ENCODE results near the gene IDS.

The IDS gene

DNA sequence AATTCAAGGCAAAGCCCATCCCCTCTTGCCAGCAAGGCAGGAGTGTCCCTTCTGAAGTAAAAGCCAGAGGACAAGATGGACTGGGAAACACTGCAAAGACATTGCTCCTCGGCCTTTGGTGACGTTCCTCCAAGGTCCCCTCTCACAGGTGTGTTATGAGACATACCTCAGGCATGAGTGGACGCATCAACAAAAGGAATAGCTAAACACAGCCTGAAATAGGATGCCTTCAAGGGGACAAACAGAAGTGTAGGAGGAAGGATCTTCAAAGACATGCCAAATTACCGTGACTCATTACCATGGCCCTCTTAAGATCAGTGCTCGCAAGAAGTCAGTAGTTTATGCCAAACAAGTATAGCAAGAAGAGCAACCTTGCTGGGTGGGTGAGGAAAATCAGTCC lies 6.0 kb upstream of the IDS start:
- no peaks in the 10 kb centered on the region for H3F3A ChIP-seq (ENCODE audit: insufficient read depth, low read length)
- no peaks in the 10 kb centered on the region for H3K36me3 ChIP-seq (replicated peaks; ENCODE audit: insufficient read depth, low read length)
- no peak overlapping the region for H3K27ac ChIP-seq (ENCODE audit: low read length)
- H3K4me2 ChIP-seq (ENCODE audit: low read depth, low read length): no peak overlapping the region
- no peaks in the 10 kb centered on the region for H3K9me3 ChIP-seq (replicated peaks; ENCODE audit: insufficient read depth, low read length)
- H3K79me2 ChIP-seq (ENCODE audit: low read length): no peaks in the 10 kb centered on the region
- no peaks in the 10 kb centered on the region for H3K27me3 ChIP-seq (replicated peaks; ENCODE audit: insufficient read depth, low read length)
- no peak overlapping the region for H3K4me3 ChIP-seq (ENCODE audit: low read length)
- no peak overlapping the region for H2AFZ ChIP-seq (ENCODE audit: low read length)
- H3K9ac ChIP-seq (ENCODE audit: low read length): no peak overlapping the region
- H4K20me1 ChIP-seq (ENCODE audit: insufficient read depth, low read length): no peaks in the 10 kb centered on the region
- TF ChIP-seq, protein P1, sequence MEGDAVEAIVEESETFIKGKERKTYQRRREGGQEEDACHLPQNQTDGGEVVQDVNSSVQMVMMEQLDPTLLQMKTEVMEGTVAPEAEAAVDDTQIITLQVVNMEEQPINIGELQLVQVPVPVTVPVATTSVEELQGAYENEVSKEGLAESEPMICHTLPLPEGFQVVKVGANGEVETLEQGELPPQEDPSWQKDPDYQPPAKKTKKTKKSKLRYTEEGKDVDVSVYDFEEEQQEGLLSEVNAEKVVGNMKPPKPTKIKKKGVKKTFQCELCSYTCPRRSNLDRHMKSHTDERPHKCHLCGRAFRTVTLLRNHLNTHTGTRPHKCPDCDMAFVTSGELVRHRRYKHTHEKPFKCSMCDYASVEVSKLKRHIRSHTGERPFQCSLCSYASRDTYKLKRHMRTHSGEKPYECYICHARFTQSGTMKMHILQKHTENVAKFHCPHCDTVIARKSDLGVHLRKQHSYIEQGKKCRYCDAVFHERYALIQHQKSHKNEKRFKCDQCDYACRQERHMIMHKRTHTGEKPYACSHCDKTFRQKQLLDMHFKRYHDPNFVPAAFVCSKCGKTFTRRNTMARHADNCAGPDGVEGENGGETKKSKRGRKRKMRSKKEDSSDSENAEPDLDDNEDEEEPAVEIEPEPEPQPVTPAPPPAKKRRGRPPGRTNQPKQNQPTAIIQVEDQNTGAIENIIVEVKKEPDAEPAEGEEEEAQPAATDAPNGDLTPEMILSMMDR (IDR thresholded peaks at IDR 0.05; ENCODE audit: low read length): no peak
- TF ChIP-seq EZH2 (optimal IDR thresholded peaks at IDR 0.05; ENCODE audit: low read depth, low read length) (no peak), EZH2phosphoT487 (IDR thresholded peaks at IDR 0.05; ENCODE audit: low read length) (no peak)
- no peaks in the 10 kb centered on the region for H3K9me2 ChIP-seq (replicated peaks; ENCODE audit: insufficient read depth, low read length)
- H3K4me1 ChIP-seq (ENCODE audit: low read length): peaks cover 7% of the 10 kb centered on the region; the same call in 1 of the 2 replicates
- DNase-seq: no peak

- no peaks in the 10 kb centered on the region for H3F3A ChIP-seq (ENCODE audit: insufficient read depth, low read length)
- H3K4me1 ChIP-seq (ENCODE audit: low read length): peaks cover 10% of the 10 kb centered on the region; the same call in 1 of the 2 replicates
- H3K9ac ChIP-seq (ENCODE audit: low read length): no peak overlapping the region
- H3K27me3 ChIP-seq (replicated peaks; ENCODE audit: insufficient read depth, low read length): no peaks in the 10 kb centered on the region
- no peaks in the 10 kb centered on the region for H4K20me1 ChIP-seq (ENCODE audit: insufficient read depth, low read length)
- TF ChIP-seq EZH2 (optimal IDR thresholded peaks at IDR 0.05; ENCODE audit: low read depth, low read length): no peak
- TF ChIP-seq, protein P1 (IDR thresholded peaks at IDR 0.05; ENCODE audit: low read length): peak; percentile 7; the same call in 1 of the 2 replicates
- no peak overlapping the region for H2AFZ ChIP-seq (ENCODE audit: low read length)
- no peak overlapping the region for H3K4me2 ChIP-seq (ENCODE audit: low read depth, low read length)
- H3K79me2 ChIP-seq (ENCODE audit: low read length): no peaks in the 10 kb centered on the region
- no peak overlapping the region for H3K27ac ChIP-seq (ENCODE audit: low read length)
- no peaks in the 10 kb centered on the region for H3K36me3 ChIP-seq (replicated peaks; ENCODE audit: insufficient read depth, low read length)
- DNase-seq: no peak
- H3K9me2 ChIP-seq (replicated peaks; ENCODE audit: insufficient read depth, low read length): no peaks in the 10 kb centered on the region
- no peak overlapping the region for H3K4me3 ChIP-seq (ENCODE audit: low read length)
- no peaks in the 10 kb centered on the region for H3K9me3 ChIP-seq (replicated peaks; ENCODE audit: insufficient read depth, low read length)
Observed at GRCh38 chrX:149510386-149510785, 5.3 kb upstream of the IDS start.

- Histone ChIP-seq H3K4me2 (ENCODE audit: low read depth, low read length) (no peak overlapping the region), H3K9ac (ENCODE audit: low read length) (no peak overlapping the region), H3K4me1 (ENCODE audit: low read length) (peaks cover 11% of the 10 kb centered on the region; the same call in 1 of the 2 replicates), H2AFZ (ENCODE audit: low read length) (no peak overlapping the region), H3K9me2 (replicated peaks; ENCODE audit: insufficient read depth, low read length) (no peaks in the 10 kb centered on the region), H3K9me3 (replicated peaks; ENCODE audit: insufficient read depth, low read length) (no peaks in the 10 kb centered on the region), H3K27me3 (replicated peaks; ENCODE audit: insufficient read depth, low read length) (no peaks in the 10 kb centered on the region), H3K27ac (ENCODE audit: low read length) (no peak overlapping the region), H3F3A (ENCODE audit: insufficient read depth, low read length) (peaks cover 4% of the 10 kb centered on the region; the same call in 1 of the 2 replicates), H3K79me2 (ENCODE audit: low read length) (peaks cover 8% of the 10 kb centered on the region), H3K36me3 (replicated peaks; ENCODE audit: insufficient read depth, low read length) (no peaks in the 10 kb centered on the region), H4K20me1 (ENCODE audit: insufficient read depth, low read length) (no peaks in the 10 kb centered on the region), H3K4me3 (ENCODE audit: low read length) (no peak overlapping the region)
- TF ChIP-seq EZH2phosphoT487 (IDR thresholded peaks at IDR 0.05; ENCODE audit: low read length): no peak
- TF ChIP-seq, protein P1 (IDR thresholded peaks at IDR 0.05; ENCODE audit: low read length): no peak
- no peak for TF ChIP-seq EZH2 (optimal IDR thresholded peaks at IDR 0.05; ENCODE audit: low read depth, low read length)
- no peak for DNase-seq
Observed at GRCh38 chrX:149508467-149508866, 3.4 kb upstream of the IDS start.
